Spleen (tissue), 7 donors: ENCODE results near the gene DES.

ENCODE experiments used
- CTCF ChIP-seq, 11 experiments: fragments of 200-600 bp in 7 of 11; fragments of 450-650 bp in 4 of 11; sonication (generic) in 4 of 11; IDR thresholded peaks in 8 of 11; conservative IDR thresholded peaks in 3 of 11; 1 replicate in 7 of 11; 2 replicates in 4 of 11; pipeline versions ENCODE4 v1.4.0 to v1.8.0; 2016 to 2021; ENCODE audit warnings: antibody characterized with exemption in 11 of 11, inconsistent platforms in 4 of 11, mild to moderate bottlenecking in 1 of 11
- POLR2A ChIP-seq, 3 donors: fragments of 450-650 bp; IDR thresholded peaks; one replicate each; pipeline ENCODE4 v1.5.1; 2017; ENCODE audit warnings: antibody characterized with exemption in 3 of 3, mild to moderate bottlenecking in 1 of 3
- donor health status: DM: no; HTN: no; CAD: no; lungs with moderate emphysema.
- donor health status: DM: no; HTN: no; CAD: no.
- donor health status: DM: no; HTN: no; CAD: no.

DNA sequence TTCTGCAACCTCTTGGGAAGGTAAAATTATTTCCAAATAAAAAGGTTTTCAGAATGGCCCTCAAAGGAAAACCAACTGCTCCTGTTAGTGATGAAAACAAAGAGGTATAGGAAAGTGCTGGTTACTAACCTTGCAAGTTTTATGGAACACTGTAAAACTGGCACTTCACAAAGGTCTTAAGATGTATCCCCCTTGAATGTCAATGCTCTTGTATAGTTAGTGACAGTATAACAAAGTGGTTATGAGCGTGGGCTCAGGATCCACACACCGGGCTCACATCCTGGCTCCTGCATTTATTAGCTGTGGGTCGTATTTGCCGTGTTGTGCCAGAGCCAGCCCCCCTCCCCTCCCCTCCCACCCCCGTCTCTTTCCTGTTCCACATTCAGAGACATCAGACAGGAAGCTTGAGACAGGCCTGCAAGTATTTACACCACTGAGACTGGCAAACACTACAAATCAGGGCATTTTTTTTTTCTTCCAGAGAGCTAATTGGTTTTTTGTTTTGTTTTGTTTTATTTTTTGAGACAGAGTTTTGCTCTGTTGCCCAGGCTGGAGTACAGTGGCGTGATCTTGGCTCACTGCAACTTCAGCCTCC lies 21.2 kb upstream of the DES start:
- TF ChIP-seq POLR2A (IDR thresholded peaks at IDR 0.05) (no peak), CTCF (IDR thresholded peaks at IDR 0.05 in 8 of 11, conservative IDR thresholded peaks at IDR 0.05 in 3 of 11) (no peak)
